Brain pericyte (primary cell): ENCODE measurements around the gene ATP9A.

Experiments used
- DNase-seq: peaks from one replicate; pipeline ENCODE4 v3.0.0-alpha.2; 2012; ENCODE audit warnings: low read depth, low spot score

Gene ATP9A

DNA sequence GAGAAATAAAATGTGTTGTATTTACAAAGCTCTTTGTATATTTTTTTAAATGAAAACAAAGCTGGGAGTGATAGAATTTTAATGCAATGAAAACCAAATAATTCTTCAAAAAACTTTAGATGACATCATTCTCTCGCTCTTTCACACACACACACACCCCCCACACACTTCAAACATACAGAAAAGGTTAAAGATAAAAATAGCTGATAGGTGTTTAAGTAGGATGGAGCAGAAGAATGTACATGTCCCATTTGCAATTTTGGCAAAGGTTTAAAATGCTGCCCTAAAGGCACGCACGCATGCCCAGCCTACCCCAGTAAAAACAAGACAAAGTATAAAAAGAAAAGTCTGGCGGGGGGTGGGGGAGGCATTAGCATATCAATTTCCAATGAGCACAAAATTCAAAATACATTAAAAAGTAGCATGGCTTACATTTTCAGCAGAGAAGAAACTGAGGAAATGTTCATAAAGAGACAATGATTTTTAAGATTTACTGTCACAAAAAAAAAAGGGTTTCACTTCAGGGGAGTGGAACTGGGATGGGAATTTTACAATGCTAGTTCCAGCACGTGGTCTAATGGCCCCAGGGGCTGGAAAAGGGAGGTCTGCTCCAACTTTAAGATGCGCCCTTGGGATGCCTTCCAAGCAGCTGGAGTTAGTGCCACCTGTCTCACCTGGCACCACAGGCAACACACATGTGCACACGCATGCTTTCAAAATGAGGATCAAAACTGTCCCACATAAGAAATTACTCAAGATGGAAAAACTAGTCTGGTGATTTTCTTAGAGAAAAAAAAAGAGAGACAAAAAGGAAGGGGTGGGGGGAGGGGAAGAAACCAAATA is 170.6 kb downstream of the ATP9A start:
- no peak for DNase-seq

- DNase-seq, result no peak
Measured at GRCh38 chr20:51596668-51597388, 171.4 kb downstream of the ATP9A start.

DNA sequence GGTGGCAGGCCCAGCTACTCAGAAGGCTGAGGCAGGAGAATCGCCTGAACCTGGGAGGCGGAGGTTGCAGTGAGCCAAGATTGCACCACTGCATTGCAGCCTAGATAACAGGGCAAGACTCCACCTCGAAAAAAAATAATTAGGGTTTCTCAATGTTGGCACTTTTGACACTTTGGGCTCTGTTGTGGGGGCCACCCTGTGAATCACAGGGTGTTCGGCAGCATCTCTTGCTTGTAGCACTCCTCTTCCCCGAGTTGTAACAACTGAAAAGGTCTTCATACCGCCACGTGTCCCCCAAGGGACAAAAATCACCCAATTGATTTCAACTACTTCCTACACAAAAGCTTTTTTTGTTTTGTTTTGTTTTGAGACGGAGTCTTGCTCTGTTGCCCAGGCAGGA is 172.4 kb downstream of the ATP9A start:
- no peak for DNase-seq

GRCh38 chr20:51595058-51595532 is 173.1 kb downstream of the ATP9A start:
- DNase-seq, result peak; percentile 50

DNA sequence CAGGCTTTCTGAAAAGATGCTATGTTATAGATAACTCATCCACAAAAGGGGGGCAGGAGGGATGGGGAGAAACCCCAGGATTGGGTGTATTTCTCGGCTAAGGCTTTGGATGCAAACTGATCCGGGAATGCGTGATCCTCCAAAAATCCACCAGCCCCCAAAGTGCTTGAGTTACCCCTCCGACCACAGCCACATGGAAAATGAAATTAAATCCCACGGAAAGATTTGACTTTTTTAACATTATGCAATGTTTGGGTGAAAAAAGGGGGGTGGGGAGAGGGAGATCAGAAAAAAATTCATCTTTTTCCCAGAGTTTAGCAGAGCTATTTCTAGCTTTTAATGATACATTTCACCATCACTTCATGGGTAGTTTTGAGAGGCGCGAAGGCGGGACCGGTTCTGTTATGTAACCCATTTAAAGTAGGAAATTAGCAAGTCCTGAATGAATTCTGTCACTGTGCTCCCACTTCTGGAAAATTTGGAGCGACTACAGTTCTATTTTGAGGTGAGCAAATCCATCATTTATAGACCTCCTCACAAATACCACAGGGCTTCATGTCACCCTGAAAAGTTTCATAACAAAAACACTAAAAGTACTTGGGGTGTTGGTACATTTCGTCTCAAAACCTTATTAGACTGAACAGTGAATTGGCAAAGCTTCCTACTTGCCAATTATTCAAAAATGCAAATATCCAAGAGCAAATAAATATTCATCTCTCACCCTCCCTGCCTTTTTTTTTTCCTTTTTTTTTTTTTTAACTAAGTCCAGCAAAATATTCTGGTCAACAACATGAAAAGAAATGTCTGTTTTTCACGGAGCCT is 173.7 kb downstream of the ATP9A start:
- DNase-seq, result no peak

DNA sequence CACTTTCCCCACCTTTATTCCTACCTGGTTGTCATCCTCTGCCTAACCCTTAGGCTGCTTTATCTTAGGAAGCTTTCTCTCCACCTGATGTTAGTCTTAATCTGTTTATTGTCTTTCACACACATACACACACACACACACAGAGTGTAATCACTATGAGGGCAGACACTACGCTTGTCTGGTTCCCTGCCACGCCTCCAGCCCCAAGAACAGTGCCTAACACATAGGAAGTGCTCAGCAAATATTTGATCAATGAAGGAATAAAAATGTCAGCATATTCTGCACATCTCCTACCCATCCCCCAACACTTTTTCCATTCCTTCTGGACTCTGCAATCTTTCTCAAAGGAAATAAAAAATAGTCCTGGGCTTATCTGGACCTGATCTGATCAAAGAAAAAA is 174.6 kb downstream of the ATP9A start:
- no peak for DNase-seq

DNA sequence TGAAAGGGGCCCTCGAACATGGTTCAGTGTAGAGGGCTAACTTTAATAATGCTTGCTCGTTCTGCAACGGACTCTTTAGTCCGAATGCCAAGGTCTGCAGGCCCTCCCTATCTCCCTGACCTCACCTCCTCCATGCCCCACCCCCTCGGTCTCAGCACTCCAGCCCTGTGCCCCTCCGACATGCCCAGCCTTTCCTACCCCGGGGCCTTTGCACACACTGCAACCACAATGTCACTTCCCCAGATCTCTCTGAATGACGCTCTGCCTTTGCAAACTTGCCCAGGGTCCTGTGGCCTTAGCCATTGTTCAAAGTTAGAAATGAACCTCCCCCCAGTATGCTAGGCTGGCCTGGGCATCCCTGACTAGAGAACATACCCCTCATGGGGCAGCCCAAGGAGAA is 175.6 kb downstream of the ATP9A start:
- no peak for DNase-seq

GRCh38 chr20:51591871-51592270 is 176.3 kb downstream of the ATP9A start:
- no peak for DNase-seq

GRCh38 chr20:51588762-51589161 is 179.4 kb downstream of the ATP9A start:
- DNase-seq, result no peak

GRCh38 chr20:51587145-51587544 is 181.0 kb downstream of the ATP9A start:
- no peak for DNase-seq

DNA sequence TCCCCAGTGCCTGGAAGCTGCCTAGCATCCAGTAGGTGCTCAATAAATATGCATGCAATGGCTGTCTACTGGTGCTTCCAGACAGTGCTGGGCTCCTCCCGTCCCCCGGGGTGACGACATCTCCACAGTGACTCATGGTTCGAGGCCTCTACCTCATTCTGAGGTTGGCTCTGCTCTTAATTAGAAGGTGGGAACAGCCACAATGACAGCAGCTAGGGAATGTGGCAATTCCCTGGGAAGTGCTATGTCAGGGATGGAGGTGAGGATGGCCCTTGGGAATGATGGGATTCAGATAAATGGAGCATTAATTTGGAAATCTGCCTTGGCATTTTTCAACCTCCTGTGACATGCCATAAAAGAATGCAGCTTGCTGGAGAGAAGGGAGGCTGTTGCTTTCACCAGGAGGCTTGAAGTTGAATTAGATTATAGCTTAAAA is 182.2 kb downstream of the ATP9A start:
- DNase-seq, result no peak

- no peak for DNase-seq
Measured at GRCh38 chr20:51585148-51585547, 183.0 kb downstream of the ATP9A start.

GRCh38 chr20:51584737-51585136 is 183.5 kb downstream of the ATP9A start:
- no peak for DNase-seq

DNA sequence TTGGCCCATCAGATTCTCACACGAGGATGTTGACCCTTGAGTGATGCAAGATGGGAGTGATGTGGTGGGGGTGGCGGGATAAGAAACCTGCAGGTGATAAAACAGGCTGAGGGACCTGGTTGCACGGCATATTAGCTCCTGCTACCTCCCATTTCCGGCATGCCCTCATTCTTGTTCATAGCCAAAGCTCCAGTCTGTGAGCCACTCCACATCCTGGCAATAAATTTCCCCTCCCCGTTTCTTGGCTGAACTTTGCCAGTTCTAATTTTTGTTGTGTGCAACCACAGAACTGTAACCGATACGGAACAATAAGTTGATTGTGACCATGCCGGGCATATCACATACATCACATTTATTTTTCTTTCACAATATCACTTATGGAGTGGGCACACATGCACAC is 184.1 kb downstream of the ATP9A start:
- DNase-seq, result no peak

GRCh38 chr20:51583499-51583898 is 184.7 kb downstream of the ATP9A start:
- no peak for DNase-seq

DNA sequence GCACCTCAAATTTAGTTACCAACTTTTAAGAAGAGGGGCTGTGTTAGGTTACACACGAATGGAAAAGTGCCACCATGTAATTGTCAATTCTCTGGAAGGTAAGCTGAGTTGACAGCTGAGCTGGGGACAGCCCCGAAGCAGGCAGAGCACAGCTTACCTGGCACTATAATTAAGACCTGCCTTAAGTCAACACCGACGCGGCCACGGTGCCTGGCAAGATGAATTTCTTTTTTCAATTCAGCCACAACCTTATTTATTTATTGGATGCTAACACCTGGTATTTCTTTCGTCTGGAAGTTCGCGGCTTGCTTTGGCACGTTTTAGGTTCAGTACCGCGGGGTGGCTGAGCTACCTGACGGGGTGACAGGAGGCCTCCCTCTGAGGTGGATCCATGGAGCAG is 185.1 kb downstream of the ATP9A start:
- DNase-seq, result no peak

DNA sequence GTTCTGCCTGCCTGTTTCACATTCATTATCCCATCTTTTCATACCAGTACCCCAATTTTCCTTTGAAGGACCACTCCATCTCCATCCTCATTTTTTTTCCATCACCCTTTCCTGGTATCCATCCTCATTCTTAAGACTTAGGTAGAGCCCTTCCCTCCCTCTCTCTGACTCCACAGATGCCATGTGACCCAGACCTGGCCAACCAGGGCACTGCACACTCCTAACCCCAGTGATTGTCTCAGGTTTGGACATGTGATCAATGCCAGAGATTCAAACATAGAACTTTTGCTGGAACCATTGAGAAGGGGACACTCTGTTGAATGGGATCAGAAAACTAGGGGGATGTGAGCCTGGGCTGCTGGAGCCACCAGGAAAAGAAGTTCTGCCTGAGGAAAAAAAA is 186.6 kb downstream of the ATP9A start:
- no peak for DNase-seq

DNA sequence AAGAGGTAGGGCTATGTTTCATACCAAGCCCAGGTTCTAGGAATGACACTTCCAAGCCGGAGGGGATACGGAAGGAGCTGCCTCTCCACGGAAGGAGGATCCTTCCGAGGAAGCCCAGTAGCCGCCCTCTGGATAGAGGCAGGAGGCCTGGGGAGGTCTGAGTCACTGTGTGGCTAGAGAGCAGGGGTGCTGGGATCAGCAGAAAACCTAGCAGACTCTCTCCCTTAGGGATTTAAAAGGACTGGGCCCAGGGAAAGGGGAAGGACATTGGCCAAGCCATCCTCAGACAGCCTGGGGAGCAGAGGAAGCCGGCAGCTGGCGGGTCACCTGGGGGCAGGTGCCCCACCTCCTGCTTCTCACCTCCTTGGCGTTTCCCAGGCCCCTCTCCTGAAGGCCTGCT is 189.1 kb downstream of the ATP9A start:
- DNase-seq, result no peak

GRCh38 chr20:51578145-51578459 is 190.1 kb downstream of the ATP9A start:
- DNase-seq, result no peak

GRCh38 chr20:51577432-51578144 is 190.6 kb downstream of the ATP9A start:
- no peak for DNase-seq

DNA sequence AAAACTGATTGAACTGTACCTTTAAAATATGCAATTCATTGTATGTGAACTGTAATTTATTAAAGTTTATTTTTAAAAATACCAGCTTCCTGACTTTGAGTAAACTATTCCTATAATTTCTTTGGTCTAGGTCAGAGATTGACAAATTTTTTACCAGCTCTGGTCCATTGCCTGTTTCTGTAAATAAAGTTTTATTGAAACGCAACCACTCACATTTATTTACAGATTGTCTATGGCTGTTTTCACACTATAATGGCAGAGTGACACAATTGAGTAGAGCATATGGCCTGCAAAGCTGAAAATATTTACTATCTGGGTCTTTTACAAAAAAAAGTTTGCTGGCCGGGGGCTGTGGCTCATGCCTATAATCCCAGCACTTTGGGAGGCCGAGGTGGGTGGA is 192.7 kb downstream of the ATP9A start:
- no peak for DNase-seq
